Measurements from ENCODE around the gene RPS3.

- TF ChIP-seq TP53 (CRISPR knock-in tag; IDR thresholded peaks at IDR 0.05) (no peak), CTCF (IDR thresholded peaks at IDR 0.05) (no peak), HMGXB4 (CRISPR knock-in tag; IDR thresholded peaks at IDR 0.05; ENCODE audit: borderline replicate concordance) (no peak), POLR2A (IDR thresholded peaks at IDR 0.05; ENCODE audit: low read length) (no peak), POLR2AphosphoS2 (conservative IDR thresholded peaks at IDR 0.05; ENCODE audit: low read length) (no peak), KDM1A (IDR thresholded peaks at IDR 0.05; ENCODE audit: low read depth) (no peak), ESRRA (IDR thresholded peaks at IDR 0.05; ENCODE audit: borderline replicate concordance, low read length) (no peak), RARB (CRISPR knock-in tag; IDR thresholded peaks at IDR 0.05) (no peak), HDAC2 (IDR thresholded peaks at IDR 0.05) (no peak), RAD21 (conservative IDR thresholded peaks at IDR 0.05 in 1 of 2, IDR thresholded peaks at IDR 0.05 in 1 of 2) (no peak), SREBF2 (IDR thresholded peaks at IDR 0.05) (no peak), CBX2 (IDR thresholded peaks at IDR 0.05; ENCODE audit: borderline replicate concordance, low read depth) (no peak), ZFP36 (IDR thresholded peaks at IDR 0.05; ENCODE audit: borderline replicate concordance, partially characterized antibody) (no peak)
Measured at GRCh38 chr11:75453916-75454655, 54.8 kb downstream of the RPS3 start.

All from A549 (cell line).